ENCODE measurements around the gene SORT1.

- TF ChIP-seq CTCF (conservative IDR thresholded peaks at IDR 0.05; ENCODE audit: low read depth, low read length) (no peak), EZH2 (IDR thresholded peaks at IDR 0.05; ENCODE audit: low read length, unreplicated experiment) (no peak), EZH2phosphoT487 (IDR thresholded peaks at IDR 0.05; ENCODE audit: borderline replicate concordance, low read length) (no peak)
These were observed 4.0 kb downstream of the SORT1 start for GRCh38 chr1:109393617-109394233.
